Measurements from ENCODE around the gene SPHK2. TPM values are rescaled to one million over a fixed set of nuclear protein-coding genes. Genes with fewer than 3 reads are reported as not detected.

SPHK2 gene
- total RNA-seq, 2 donors from 2014 or later = 36.2 to 48.4 TPM

GRCh38 chr19:48591021-48591420, 28.3 kb upstream of the SPHK2 start:
- Histone ChIP-seq H3K4me1 (no peaks in the 10 kb centered on the region), H3K27ac (no peak overlapping the region), H3K36me3 (no peaks in the 10 kb centered on the region), H3K27me3 (no peaks in the 10 kb centered on the region), H3K4me3 (no peak overlapping the region), H3K9ac (ENCODE audit: low read depth in 2 of 2, low read length in 2 of 2) (no peak overlapping the region), H3K9me3 (no peaks in the 10 kb centered on the region)
- TF ChIP-seq, protein P1, sequence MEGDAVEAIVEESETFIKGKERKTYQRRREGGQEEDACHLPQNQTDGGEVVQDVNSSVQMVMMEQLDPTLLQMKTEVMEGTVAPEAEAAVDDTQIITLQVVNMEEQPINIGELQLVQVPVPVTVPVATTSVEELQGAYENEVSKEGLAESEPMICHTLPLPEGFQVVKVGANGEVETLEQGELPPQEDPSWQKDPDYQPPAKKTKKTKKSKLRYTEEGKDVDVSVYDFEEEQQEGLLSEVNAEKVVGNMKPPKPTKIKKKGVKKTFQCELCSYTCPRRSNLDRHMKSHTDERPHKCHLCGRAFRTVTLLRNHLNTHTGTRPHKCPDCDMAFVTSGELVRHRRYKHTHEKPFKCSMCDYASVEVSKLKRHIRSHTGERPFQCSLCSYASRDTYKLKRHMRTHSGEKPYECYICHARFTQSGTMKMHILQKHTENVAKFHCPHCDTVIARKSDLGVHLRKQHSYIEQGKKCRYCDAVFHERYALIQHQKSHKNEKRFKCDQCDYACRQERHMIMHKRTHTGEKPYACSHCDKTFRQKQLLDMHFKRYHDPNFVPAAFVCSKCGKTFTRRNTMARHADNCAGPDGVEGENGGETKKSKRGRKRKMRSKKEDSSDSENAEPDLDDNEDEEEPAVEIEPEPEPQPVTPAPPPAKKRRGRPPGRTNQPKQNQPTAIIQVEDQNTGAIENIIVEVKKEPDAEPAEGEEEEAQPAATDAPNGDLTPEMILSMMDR (IDR thresholded peaks at IDR 0.05) = no peak
- intact Hi-C loops (cut with DNase I) = no loop called here
- no peak for DNase-seq

DNA sequence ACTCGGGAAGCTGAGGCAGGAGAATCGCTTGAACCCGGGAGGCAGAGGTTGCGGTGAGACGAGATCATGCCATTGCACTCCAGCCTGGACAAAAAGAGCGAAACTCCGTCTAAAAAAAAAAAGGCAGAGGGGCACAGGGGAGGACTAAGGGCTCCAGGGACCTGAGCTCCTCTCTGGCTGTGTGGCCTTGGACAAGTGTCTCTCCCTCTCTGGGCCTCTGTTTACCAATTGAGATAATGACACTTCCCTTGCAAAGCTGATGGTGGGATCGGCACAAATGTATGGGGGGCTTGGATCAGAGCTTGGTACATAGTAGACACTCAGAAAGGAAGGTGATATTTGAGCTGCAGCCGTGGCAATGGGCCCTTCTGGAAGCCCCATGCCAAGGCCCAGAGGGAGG, 24.1 kb upstream of the SPHK2 start:
- no peaks in the 10 kb centered on the region for H3K27me3 ChIP-seq
- H3K36me3 ChIP-seq = no peaks in the 10 kb centered on the region
- TF ChIP-seq, protein P1 (IDR thresholded peaks at IDR 0.05) = no peak
- no peak overlapping the region for H3K27ac ChIP-seq
- H3K4me1 ChIP-seq = no peaks in the 10 kb centered on the region
- no peak overlapping the region for H3K9ac ChIP-seq (ENCODE audit: low read depth in 2 of 2, low read length in 2 of 2)
- no peaks in the 10 kb centered on the region for H3K9me3 ChIP-seq
- DNase-seq = no peak
- no peak overlapping the region for H3K4me3 ChIP-seq
- intact Hi-C loops (cut with DNase I) = no loop called here

DNA sequence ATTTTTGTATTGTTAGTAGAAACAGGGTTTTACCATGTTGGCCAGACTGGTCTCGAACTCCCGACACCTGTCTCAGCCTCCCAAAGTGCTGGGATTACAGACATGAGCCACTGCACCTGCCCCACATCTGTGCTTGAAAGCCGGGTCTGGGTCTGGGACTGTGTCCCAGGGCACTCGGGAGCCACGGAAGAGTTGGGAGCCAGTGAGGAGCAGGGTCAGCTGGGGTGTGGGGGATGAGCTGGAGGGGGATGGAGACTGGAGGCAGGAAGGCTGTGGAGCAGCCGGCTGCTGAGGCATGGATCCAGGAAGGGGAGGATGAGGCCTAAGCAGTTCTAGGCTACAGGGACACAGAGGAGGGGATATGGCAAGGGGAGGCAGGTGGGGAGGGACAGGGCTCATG, 23.5 kb upstream of the SPHK2 start:
- H3K4me3 ChIP-seq = no peak overlapping the region
- no peak overlapping the region for H3K27ac ChIP-seq
- H3K4me1 ChIP-seq = no peaks in the 10 kb centered on the region
- intact Hi-C loops (cut with DNase I) = no loop called here
- no peaks in the 10 kb centered on the region for H3K27me3 ChIP-seq
- TF ChIP-seq, protein P1 (IDR thresholded peaks at IDR 0.05) = no peak
- DNase-seq = no peak
- H3K9me3 ChIP-seq = no peaks in the 10 kb centered on the region
- H3K9ac ChIP-seq (ENCODE audit: low read depth in 2 of 2, low read length in 2 of 2) = no peak overlapping the region
- H3K36me3 ChIP-seq = no peaks in the 10 kb centered on the region

DNA sequence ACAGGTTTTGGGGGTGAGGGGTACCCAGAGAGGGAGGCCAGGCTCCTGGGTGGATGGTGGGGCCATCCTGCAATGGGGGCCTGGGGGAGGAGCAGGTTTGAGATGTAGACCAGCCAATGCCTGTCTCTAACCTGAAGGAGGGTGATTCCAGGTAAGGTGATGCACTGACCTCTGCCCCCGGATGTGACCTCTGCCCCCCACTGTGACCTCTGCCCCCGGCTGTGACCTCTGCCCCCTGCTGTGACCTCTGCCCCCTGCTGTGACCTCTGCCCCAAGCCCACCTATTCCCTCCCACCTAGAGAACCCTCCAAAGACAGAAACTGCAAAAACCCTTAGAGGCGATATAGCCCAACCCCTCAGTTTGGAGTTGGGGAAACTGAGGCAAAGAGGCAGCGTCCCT, 23.1 kb upstream of the SPHK2 start:
- Histone ChIP-seq H3K9me3 (no peaks in the 10 kb centered on the region), H3K9ac (ENCODE audit: low read depth in 2 of 2, low read length in 2 of 2) (no peak overlapping the region), H3K36me3 (no peaks in the 10 kb centered on the region), H3K27ac (no peak overlapping the region), H3K4me1 (no peaks in the 10 kb centered on the region), H3K27me3 (no peaks in the 10 kb centered on the region), H3K4me3 (no peak overlapping the region)
- intact Hi-C loops (cut with DNase I) = no loop called here
- TF ChIP-seq, protein P1 (IDR thresholded peaks at IDR 0.05) = no peak
- DNase-seq = no peak

DNA sequence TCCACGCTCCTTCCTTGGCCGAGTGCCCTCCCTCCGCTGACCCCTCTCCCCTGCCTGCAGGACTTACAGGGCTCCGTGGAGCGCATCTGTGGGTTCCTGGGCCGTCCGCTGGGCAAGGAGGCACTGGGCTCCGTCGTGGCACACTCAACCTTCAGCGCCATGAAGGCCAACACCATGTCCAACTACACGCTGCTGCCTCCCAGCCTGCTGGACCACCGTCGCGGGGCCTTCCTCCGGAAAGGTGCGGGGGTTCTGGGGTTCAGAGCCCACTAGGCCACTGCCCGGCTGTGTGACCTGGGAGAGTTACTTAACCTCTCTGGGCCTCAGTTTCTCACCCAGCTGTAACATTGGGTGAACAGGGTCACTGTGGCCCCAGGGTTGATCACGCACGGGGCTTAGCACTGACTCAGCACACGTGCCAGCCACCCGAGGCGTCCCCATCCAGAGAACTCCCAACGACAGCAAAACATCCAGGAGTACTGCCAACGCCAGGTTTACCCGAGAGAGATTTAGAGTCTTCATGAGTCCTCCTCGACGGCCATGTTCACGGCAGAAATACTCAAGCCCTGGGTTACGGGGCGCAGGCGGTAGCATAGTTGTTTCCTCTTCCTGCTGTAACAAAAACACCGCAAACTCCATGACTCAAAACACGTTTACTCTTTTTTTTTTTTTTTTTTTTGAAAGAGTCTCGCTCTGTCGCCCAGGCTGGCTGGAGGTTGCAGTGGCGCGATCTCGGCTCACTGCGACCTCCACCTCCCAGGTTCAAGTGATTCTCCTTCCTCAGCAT, 22.4 kb upstream of the SPHK2 start:
- Histone ChIP-seq H3K4me3 (no peak overlapping the region), H3K27me3 (no peaks in the 10 kb centered on the region), H3K27ac (no peak overlapping the region), H3K9ac (ENCODE audit: low read depth in 2 of 2, low read length in 2 of 2) (no peak overlapping the region), H3K4me1 (no peaks in the 10 kb centered on the region), H3K9me3 (no peaks in the 10 kb centered on the region), H3K36me3 (no peaks in the 10 kb centered on the region)
- TF ChIP-seq, protein P1 (IDR thresholded peaks at IDR 0.05) = no peak
- intact Hi-C loops (cut with DNase I) = no loop called here
- no peak for DNase-seq
